ENCODE results near the gene FLT1. TPM values are rescaled to one million over a fixed set of nuclear protein-coding genes. Genes with fewer than 3 reads are reported as not detected.

The FLT1 gene
- total RNA-seq, 1 donor from 2014 or later, result 46.0 TPM

DNA sequence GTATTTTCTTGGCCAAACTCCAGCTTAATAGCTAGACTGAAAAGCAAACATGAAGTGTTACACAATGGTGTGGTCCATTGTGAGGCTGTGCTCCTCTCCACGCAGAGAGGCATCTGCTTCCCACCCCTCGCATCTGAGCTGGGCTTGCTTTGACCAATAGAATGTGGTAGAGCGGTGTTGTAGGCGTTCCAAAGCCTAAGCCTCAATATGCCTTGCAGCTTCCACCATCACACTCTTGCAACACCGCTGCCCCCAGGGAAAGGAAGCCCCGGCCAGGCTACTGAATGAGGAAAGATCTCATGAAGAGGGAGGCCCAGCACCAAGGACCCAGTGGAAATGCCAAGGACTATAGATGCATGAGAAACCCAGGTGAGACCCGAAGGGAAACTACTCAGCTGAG is 9.4 kb downstream of the FLT1 start:
- intact Hi-C loops (cut with DNase I), result no loop called here
- Histone ChIP-seq H3K4me1 (no peaks in the 10 kb centered on the region), H3K4me3 (no peak overlapping the region), H3K36me3 (no peaks in the 10 kb centered on the region), H3K27me3 (no peaks in the 10 kb centered on the region), H3K9me3 (no peaks in the 10 kb centered on the region), H3K27ac (no peak overlapping the region)
- TF ChIP-seq, protein P1, sequence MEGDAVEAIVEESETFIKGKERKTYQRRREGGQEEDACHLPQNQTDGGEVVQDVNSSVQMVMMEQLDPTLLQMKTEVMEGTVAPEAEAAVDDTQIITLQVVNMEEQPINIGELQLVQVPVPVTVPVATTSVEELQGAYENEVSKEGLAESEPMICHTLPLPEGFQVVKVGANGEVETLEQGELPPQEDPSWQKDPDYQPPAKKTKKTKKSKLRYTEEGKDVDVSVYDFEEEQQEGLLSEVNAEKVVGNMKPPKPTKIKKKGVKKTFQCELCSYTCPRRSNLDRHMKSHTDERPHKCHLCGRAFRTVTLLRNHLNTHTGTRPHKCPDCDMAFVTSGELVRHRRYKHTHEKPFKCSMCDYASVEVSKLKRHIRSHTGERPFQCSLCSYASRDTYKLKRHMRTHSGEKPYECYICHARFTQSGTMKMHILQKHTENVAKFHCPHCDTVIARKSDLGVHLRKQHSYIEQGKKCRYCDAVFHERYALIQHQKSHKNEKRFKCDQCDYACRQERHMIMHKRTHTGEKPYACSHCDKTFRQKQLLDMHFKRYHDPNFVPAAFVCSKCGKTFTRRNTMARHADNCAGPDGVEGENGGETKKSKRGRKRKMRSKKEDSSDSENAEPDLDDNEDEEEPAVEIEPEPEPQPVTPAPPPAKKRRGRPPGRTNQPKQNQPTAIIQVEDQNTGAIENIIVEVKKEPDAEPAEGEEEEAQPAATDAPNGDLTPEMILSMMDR (IDR thresholded peaks at IDR 0.05), result no peak
- no peak for DNase-seq (ENCODE audit: low spot score in 2 of 2)

DNA sequence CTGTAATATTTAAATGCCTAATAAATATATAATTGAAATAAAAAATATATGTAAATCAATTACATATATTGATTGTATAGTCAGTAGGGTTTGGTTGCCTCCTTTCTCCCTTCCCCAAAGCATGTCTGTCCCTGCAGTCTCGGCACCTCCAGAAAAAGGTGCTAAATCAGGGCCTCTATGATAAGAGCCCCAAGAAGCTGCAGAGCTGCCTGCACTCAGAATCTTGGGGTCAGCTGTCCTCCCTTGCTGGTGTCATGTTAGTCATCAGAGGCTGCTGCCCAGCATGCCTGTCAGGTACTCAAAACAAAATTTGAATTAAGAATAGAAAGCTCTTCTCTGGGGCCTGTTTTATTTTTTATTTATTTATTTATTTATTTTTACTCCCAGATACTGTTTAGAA is 9.8 kb downstream of the FLT1 start:
- Histone ChIP-seq H3K9me3 (no peaks in the 10 kb centered on the region), H3K4me1 (no peaks in the 10 kb centered on the region), H3K27me3 (no peaks in the 10 kb centered on the region), H3K27ac (no peak overlapping the region), H3K4me3 (no peak overlapping the region), H3K36me3 (no peaks in the 10 kb centered on the region)
- TF ChIP-seq, protein P1 (IDR thresholded peaks at IDR 0.05), result no peak
- DNase-seq (ENCODE audit: low spot score in 2 of 2), result no peak
- intact Hi-C loops (cut with DNase I), result no loop called here

DNA sequence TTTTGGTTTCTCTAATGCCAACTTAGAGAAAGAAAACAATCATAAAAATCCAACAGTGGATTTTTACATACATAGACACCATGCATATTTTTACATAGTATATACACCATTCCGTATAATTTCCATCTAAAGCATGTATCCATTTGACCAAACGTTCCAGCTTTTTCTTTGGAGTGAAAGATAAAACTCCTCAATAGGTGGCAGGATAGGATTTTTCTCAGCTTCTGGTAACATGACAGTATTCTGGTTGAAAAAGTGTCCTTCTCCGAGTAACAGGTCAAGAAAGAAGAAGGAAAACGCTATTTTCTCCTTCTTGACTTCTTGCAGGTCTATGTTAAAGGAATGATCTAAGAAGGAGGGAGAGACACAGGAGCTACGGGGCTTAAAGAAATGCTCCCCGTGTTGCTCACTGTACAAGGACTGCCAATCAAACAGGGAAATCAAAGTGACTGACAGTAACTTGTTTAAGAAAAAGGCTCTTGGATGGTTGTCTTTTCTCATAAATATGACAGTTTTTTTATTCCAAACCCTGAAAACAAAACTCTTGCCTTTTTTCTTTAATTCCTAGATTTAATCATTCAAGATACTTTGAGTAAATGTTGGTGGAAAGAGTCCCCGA is 11.5 kb downstream of the FLT1 start:
- no peaks in the 10 kb centered on the region for H3K4me1 ChIP-seq
- no peaks in the 10 kb centered on the region for H3K27me3 ChIP-seq
- DNase-seq (ENCODE audit: low spot score in 2 of 2), result no peak
- H3K36me3 ChIP-seq, result no peaks in the 10 kb centered on the region
- H3K4me3 ChIP-seq, result no peak overlapping the region
- H3K9me3 ChIP-seq, result no peaks in the 10 kb centered on the region
- intact Hi-C loops (cut with DNase I), result no loop called here
- H3K27ac ChIP-seq, result no peak overlapping the region
- TF ChIP-seq, protein P1 (IDR thresholded peaks at IDR 0.05), result no peak

DNA sequence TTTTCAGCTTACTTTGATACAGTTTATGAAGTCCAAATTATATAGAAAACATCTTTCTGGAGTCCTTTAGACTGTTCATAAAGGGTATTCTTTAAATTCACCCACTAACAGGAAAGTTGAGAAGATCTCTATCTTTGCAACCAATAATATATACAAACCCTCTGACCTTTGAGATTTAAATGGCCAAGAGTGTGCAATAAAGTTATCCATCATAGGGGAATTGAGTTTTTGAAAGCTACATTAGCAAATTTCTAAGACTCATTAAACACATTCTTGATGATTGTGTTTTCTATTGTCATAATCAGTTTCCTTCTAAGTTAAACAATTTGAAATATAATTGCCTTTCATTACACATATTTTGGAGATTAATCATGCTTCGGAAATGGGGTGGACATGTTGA is 15.9 kb downstream of the FLT1 start:
- H3K27me3 ChIP-seq, result no peaks in the 10 kb centered on the region
- intact Hi-C loops (cut with DNase I), result no loop called here
- no peaks in the 10 kb centered on the region for H3K9me3 ChIP-seq
- no peaks in the 10 kb centered on the region for H3K36me3 ChIP-seq
- DNase-seq (ENCODE audit: low spot score in 2 of 2), result no peak
- peaks cover 0 to 5% of the 10 kb centered on the region in 2 donors for H3K4me1 ChIP-seq
- H3K27ac ChIP-seq, result no peak overlapping the region
- TF ChIP-seq, protein P1 (IDR thresholded peaks at IDR 0.05), result no peak
- no peak overlapping the region for H3K4me3 ChIP-seq

DNA sequence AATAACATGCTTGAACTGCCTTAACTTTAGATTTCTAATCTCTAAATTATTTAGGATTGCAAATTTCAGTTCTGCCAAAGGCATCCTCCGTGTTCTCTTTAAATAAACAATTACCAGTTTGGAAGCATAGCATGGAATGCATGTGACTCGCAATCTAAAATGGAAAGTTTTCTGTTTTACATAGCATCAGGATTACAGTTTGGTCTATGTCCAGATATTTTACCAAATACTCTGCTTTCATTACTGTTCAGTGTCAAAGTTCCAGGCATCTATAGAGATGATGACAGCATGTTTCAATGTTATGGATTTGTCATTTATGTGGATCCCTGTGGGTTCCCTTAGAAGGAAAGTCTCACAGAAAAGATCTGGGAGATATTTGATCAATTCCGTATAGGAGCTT is 16.8 kb downstream of the FLT1 start:
- TF ChIP-seq, protein P1 (IDR thresholded peaks at IDR 0.05), result no peak
- Histone ChIP-seq H3K9me3 (no peaks in the 10 kb centered on the region), H3K4me1 (peaks cover 0 to 5% of the 10 kb centered on the region in 2 donors), H3K27ac (no peak overlapping the region), H3K4me3 (no peak overlapping the region), H3K27me3 (no peaks in the 10 kb centered on the region), H3K36me3 (no peaks in the 10 kb centered on the region)
- no peak for DNase-seq (ENCODE audit: low spot score in 2 of 2)
- intact Hi-C loops (cut with DNase I), result no loop called here

DNA sequence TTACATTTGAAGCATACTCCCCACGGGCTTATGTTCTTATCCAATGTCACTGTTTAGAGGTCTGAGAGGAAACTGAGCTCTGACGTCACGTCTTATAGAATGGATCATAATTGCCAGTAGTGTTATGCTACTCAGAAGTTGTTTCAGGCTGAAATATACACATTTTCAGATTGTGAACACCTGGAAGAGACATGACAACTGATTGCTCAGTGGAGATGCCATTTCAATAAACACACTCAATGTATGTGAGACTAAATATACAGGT is 17.3 kb downstream of the FLT1 start:
- no peaks in the 10 kb centered on the region for H3K36me3 ChIP-seq
- H3K27me3 ChIP-seq, result no peaks in the 10 kb centered on the region
- TF ChIP-seq, protein P1 (IDR thresholded peaks at IDR 0.05), result no peak
- intact Hi-C loops (cut with DNase I), result no loop called here
- H3K27ac ChIP-seq, result no peak overlapping the region
- H3K4me3 ChIP-seq, result no peak overlapping the region
- no peaks in the 10 kb centered on the region for H3K9me3 ChIP-seq
- no peak for DNase-seq (ENCODE audit: low spot score in 2 of 2)
- peaks cover 0 to 5% of the 10 kb centered on the region in 2 donors for H3K4me1 ChIP-seq

All from ascending aorta (tissue), 2 donors.